Measurements from ENCODE around the gene RAP1A.

- TF ChIP-seq CTCF (optimal IDR thresholded peaks at IDR 0.05 in 1 of 3, IDR thresholded peaks at IDR 0.05 in 1 of 3, conservative IDR thresholded peaks at IDR 0.05 in 1 of 3; ENCODE audit: extremely low read depth in 1 of 3, insufficient read depth in 2 of 3, low read length in 3 of 3) (no peak), EZH2 (IDR thresholded peaks at IDR 0.05; ENCODE audit: low read length) (no peak)
These were observed 39.0 kb downstream of the RAP1A start for GRCh38 chr1:111658622-111659021.
